ENCODE measurements around the gene ANXA8. TPM values are rescaled to one million over a fixed set of nuclear protein-coding genes. Genes with fewer than 3 reads are reported as not detected.

ANXA8 gene
- total and polyA plus RNA-seq, 2 donors (not counting 3 experiments of a cell fraction or from before 2014, with no cell fraction given) = not detected

DNA sequence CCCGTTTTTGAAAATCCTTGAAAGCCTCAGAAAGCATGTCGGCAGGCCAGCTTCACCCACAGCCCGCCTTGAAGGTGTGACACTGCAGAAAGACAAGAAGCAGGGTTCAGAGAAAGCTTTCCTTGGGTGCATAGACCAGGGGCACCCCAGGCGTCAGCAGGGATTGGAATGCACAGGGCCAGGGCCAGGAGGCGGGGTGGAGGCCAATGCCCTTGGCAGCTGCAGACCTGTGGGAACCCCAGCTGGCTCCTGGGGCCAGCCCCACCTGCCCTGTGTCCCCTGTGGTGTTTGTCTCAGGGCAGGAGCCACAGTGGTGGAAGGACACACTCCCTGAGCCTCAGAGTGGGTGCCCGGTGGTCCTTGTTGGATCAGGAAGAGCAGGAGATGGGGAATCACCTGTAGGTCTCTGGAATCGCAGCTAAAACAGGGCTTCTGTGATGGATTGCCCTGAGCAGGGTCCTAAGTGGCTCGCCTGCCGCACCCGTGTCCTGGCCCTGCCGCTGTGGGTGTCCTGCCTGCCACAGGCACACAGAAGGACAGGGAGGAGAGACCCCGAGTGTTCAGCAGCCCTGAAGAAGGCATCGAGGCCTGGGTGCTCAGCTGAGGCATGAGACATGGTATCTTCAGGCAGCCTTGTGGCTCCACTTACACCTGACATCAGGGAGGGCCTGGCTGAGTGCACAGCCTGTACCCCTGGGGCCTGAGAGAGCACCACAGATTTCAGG is 32.5 kb downstream of the ANXA8 start:
- no peaks in the 10 kb centered on the region for H3K9me3 ChIP-seq (replicated peaks; ENCODE audit: control insufficient read depth, insufficient read depth, low read length)
- H4K20me1 ChIP-seq (replicated peaks; ENCODE audit: control insufficient read depth, extremely low read depth, insufficient read depth, low read length) = no peaks in the 10 kb centered on the region
- no peaks in the 10 kb centered on the region for H3K4me1 ChIP-seq (ENCODE audit: control insufficient read depth, extremely low read depth, insufficient read depth, low read length)
- no peak for FAIRE-seq
- no peak overlapping the region for H3K9ac ChIP-seq (replicated peaks; ENCODE audit: extremely low read depth, insufficient read depth, low read length)
- ChIA-PET POLR2A (no interaction called here), CTCF (no interaction called here)
- no peak overlapping the region for H3K4me3 ChIP-seq (replicated peaks in 1 of 3; ENCODE audit: insufficient read depth in 1 of 3, low read depth in 1 of 3, low read length in 3 of 3)
- no peak overlapping the region for H3K4me2 ChIP-seq (ENCODE audit: insufficient read depth, low read length)
- H3K9me1 ChIP-seq (replicated peaks; ENCODE audit: control insufficient read depth, extremely low read depth, insufficient read depth, low read length) = no peaks in the 10 kb centered on the region
- H3K79me2 ChIP-seq (ENCODE audit: control insufficient read depth, insufficient read depth, low read length) = no peaks in the 10 kb centered on the region
- no peaks in the 10 kb centered on the region for H3K27me3 ChIP-seq (ENCODE audit: control insufficient read depth in 2 of 2, insufficient read depth in 2 of 2, low read length in 2 of 2)
- intact Hi-C loops (cut with micrococcal nuclease) (no loop called here), dilution Hi-C loops (cut with MboI; ENCODE audit: extremely low pct_ligation_motif_present, low sequenced_read_pairs) (no loop called here)
- no peak overlapping the region for H2AFZ ChIP-seq (ENCODE audit: low read depth, low read length)
- H3K36me3 ChIP-seq (ENCODE audit: control insufficient read depth in 2 of 2, extremely low read depth in 1 of 2, insufficient read depth in 2 of 2, low read length in 2 of 2) = no peaks in the 10 kb centered on the region
- DNase-seq (ENCODE audit: low read depth, low spot score) = no peak
- TF ChIP-seq FOS (IDR thresholded peaks at IDR 0.05; ENCODE audit: borderline replicate concordance, insufficient read depth, low read length) (no peak), POLR2A (IDR thresholded peaks at IDR 0.05; ENCODE audit: low read depth, low read length) (no peak), MYC (IDR thresholded peaks at IDR 0.05; ENCODE audit: low read depth, low read length) (no peak), POLR2AphosphoS5 (IDR thresholded peaks at IDR 0.05; ENCODE audit: insufficient read depth, low read depth, low read length) (no peak), JUN (IDR thresholded peaks at IDR 0.05; ENCODE audit: borderline replicate concordance, insufficient read depth, insufficient read length, low read depth) (no peak), EZH2 (IDR thresholded peaks at IDR 0.05; ENCODE audit: borderline replicate concordance, low read depth, low read length, severe bottlenecking) (no peak), GATA2 (IDR thresholded peaks at IDR 0.05; ENCODE audit: insufficient read depth, insufficient read length, low read depth, low read length) (no peak)
- TF ChIP-seq, protein P1, sequence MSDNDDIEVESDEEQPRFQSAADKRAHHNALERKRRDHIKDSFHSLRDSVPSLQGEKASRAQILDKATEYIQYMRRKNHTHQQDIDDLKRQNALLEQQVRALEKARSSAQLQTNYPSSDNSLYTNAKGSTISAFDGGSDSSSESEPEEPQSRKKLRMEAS (IDR thresholded peaks at IDR 0.05; ENCODE audit: insufficient read depth, insufficient read length) = no peak
- TF ChIP-seq, protein P2, sequence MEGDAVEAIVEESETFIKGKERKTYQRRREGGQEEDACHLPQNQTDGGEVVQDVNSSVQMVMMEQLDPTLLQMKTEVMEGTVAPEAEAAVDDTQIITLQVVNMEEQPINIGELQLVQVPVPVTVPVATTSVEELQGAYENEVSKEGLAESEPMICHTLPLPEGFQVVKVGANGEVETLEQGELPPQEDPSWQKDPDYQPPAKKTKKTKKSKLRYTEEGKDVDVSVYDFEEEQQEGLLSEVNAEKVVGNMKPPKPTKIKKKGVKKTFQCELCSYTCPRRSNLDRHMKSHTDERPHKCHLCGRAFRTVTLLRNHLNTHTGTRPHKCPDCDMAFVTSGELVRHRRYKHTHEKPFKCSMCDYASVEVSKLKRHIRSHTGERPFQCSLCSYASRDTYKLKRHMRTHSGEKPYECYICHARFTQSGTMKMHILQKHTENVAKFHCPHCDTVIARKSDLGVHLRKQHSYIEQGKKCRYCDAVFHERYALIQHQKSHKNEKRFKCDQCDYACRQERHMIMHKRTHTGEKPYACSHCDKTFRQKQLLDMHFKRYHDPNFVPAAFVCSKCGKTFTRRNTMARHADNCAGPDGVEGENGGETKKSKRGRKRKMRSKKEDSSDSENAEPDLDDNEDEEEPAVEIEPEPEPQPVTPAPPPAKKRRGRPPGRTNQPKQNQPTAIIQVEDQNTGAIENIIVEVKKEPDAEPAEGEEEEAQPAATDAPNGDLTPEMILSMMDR (IDR thresholded peaks at IDR 0.05; ENCODE audit: extremely low read depth in 1 of 2, insufficient read depth in 1 of 2, low read depth in 1 of 2, low read length in 2 of 2) = no peak
- no peak overlapping the region for H3K27ac ChIP-seq (ENCODE audit: insufficient read depth, low read depth, low read length)
- no TSS peak for BruUV-seq (replicated peaks)

Measured in endothelial cell of umbilical vein (primary cell).